Lung (tissue), 12 donors: ENCODE data around the gene POLR2L. TPM values are rescaled to one million over a fixed set of nuclear protein-coding genes. Genes with fewer than 3 reads are reported as not detected.

ENCODE experiments used
- ATAC-seq: fragments of 200-7000 bp; cut with Tn5 transposase; one replicate; pipeline ENCODE4 v1.9.1; 2020; ENCODE audit warnings: moderate number of reproducible peaks; ENCODE audit not compliant: insufficient read depth, low FRiP score
- DNase-seq, 3 donors: peaks; one replicate each; pipeline ENCODE4 v3.0.0-alpha.2; 2013 to 2017
- H3K27ac ChIP-seq, 2 donors: one replicate each; pipeline ENCODE4 v1.5.1; 2013; ENCODE audit warnings: mild to moderate bottlenecking in 2 of 2, moderate library complexity in 2 of 2, control low read depth in 1 of 2, inconsistent platforms in 1 of 2, low read depth in 1 of 2, low read length in 1 of 2
- H3K27me3 ChIP-seq, 3 donors: one replicate each; pipeline ENCODE4 v1.5.1; 2013; ENCODE audit warnings: low read length in 2 of 3; ENCODE audit not compliant: control insufficient read depth in 3 of 3, insufficient read depth in 3 of 3
- H3K36me3 ChIP-seq, 4 donors: one replicate each; pipeline ENCODE4 v1.5.1; 2013; ENCODE audit warnings: low read length in 4 of 4, mild to moderate bottlenecking in 1 of 4, moderate library complexity in 1 of 4; ENCODE audit not compliant: control insufficient read depth in 4 of 4, insufficient read depth in 4 of 4
- H3K4me1 ChIP-seq, 5 donors: one replicate each; pipeline ENCODE4 v1.5.1; 2013; ENCODE audit warnings: low read length in 5 of 5, mild to moderate bottlenecking in 2 of 5, moderate library complexity in 1 of 5; ENCODE audit not compliant: control insufficient read depth in 5 of 5, insufficient read depth in 5 of 5
- H3K4me3 ChIP-seq: one replicate; pipeline ENCODE4 v1.5.1; 2013; ENCODE audit warnings: mild to moderate bottlenecking, control low read depth, moderate library complexity
- H3K9ac ChIP-seq, 2 donors: one replicate each; pipeline ENCODE4 v1.5.1; 2013; ENCODE audit warnings: low read length in 2 of 2, control low read depth in 1 of 2; ENCODE audit not compliant: insufficient read depth in 1 of 2
- H3K9me3 ChIP-seq, 4 donors: one replicate each; pipeline ENCODE4 v1.5.1; 2013; ENCODE audit warnings: low read length in 3 of 4, mild to moderate bottlenecking in 1 of 4, moderate library complexity in 1 of 4; ENCODE audit not compliant: control insufficient read depth in 4 of 4, insufficient read depth in 3 of 4
- WGBS, 2 donors: extraction: QIAGEN DNeasy Blood & Tissue Kit; methylation state at CpG; one replicate each; pipeline ENCODE4 v1.1.7; 2013; 5-methylcytosine and 5-hydroxymethylcytosine counted together
- polyA plus RNA-seq, 2 donors: library from polyadenylated mRNA; stranded (reverse); fragments of 200-250 nt; gene quantifications; one replicate each; pipeline ENCODE4 v1.2.1, GENCODE V29; 2013
- total RNA-seq, 2 donors: library from RNA; depleted of rRNA in 1 of 2; stranded (reverse); fragments of >200 nt in 1 of 2; gene quantifications; one replicate each; pipeline ENCODE4 v1.2.1, GENCODE V29; 2014 to 2021
- TF ChIP-seq, protein P1 (sequence below): IDR thresholded peaks from 2 replicates; pipeline ENCODE4 v1.5.1; 2012; ENCODE audit warnings: mild to moderate bottlenecking; ENCODE audit errors: control extremely low read depth, extremely low read depth
- donor health status: control.
- donor health status: control.
- donor health status: Bipolar disorder and iron deficiency.
- donor health status: healthy.
- donor health status: DM: yes; HTN: yes; CAD: no.

Gene POLR2L
- total and polyA plus RNA-seq, 4 donors: 144 to 183 (median 167) TPM

GRCh38 chr11:836274-836673 lies 6.1 kb downstream of the POLR2L start:
- H3K4me3 ChIP-seq: no peak overlapping the region
- ATAC-seq (no peak), DNase-seq (no peak)
- no peak overlapping the region for H3K27ac ChIP-seq
- no peak overlapping the region for H3K9ac ChIP-seq
- WGBS, 2 donors: 93 to 96% methylated on average over 14 of the region's 14 CpGs
- H3K4me1 ChIP-seq: peaks cover 6 to 39% (median 8%) of the 10 kb centered on the region in 5 donors
- H3K9me3 ChIP-seq: no peaks in the 10 kb centered on the region
- peaks cover 0 to 5% (median 1%) of the 10 kb centered on the region in 3 donors for H3K27me3 ChIP-seq
- peaks cover 4 to 46% (median 18%) of the 10 kb centered on the region in 4 donors for H3K36me3 ChIP-seq
- TF ChIP-seq, protein P1, sequence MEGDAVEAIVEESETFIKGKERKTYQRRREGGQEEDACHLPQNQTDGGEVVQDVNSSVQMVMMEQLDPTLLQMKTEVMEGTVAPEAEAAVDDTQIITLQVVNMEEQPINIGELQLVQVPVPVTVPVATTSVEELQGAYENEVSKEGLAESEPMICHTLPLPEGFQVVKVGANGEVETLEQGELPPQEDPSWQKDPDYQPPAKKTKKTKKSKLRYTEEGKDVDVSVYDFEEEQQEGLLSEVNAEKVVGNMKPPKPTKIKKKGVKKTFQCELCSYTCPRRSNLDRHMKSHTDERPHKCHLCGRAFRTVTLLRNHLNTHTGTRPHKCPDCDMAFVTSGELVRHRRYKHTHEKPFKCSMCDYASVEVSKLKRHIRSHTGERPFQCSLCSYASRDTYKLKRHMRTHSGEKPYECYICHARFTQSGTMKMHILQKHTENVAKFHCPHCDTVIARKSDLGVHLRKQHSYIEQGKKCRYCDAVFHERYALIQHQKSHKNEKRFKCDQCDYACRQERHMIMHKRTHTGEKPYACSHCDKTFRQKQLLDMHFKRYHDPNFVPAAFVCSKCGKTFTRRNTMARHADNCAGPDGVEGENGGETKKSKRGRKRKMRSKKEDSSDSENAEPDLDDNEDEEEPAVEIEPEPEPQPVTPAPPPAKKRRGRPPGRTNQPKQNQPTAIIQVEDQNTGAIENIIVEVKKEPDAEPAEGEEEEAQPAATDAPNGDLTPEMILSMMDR: no peak

- TF ChIP-seq, protein P1: no peak
- H3K27ac ChIP-seq: peak overlapping the region; percentile 88 to 95
- H3K36me3 ChIP-seq: peaks cover 0 to 36% (median 15%) of the 10 kb centered on the region in 4 donors
- peaks cover 0 to 15% (median 6%) of the 10 kb centered on the region in 3 donors for H3K27me3 ChIP-seq
- H3K9ac ChIP-seq: no peak overlapping the region
- peak; percentile 44 for ATAC-seq
- peaks cover 0 to 46% (median 12%) of the 10 kb centered on the region in 5 donors for H3K4me1 ChIP-seq
- WGBS, 2 donors: 19 to 32% methylated on average over 30 to 31 of the region's 31 CpGs
- H3K4me3 ChIP-seq: peak overlapping the region; percentile 0
- no peaks in the 10 kb centered on the region for H3K9me3 ChIP-seq
- peak in 2 of 3 donors; percentile 37 to 50 for DNase-seq
Measured at GRCh38 chr11:834371-835316, 7.7 kb downstream of the POLR2L start.

GRCh38 chr11:833849-834311 lies 8.4 kb downstream of the POLR2L start:
- peaks cover 0 to 28% (median 14%) of the 10 kb centered on the region in 4 donors for H3K36me3 ChIP-seq
- peaks cover 0 to 54% (median 20%) of the 10 kb centered on the region in 5 donors for H3K4me1 ChIP-seq
- WGBS, 2 donors: 40 to 64% methylated on average over 9 of the region's 9 CpGs
- no peaks in the 10 kb centered on the region for H3K9me3 ChIP-seq
- H3K9ac ChIP-seq: peak overlapping the region in 1 of 2 donors; percentile 19
- peaks cover 0 to 21% (median 11%) of the 10 kb centered on the region in 3 donors for H3K27me3 ChIP-seq
- peak overlapping the region; percentile 88 to 95 for H3K27ac ChIP-seq
- peak overlapping the region; percentile 70 for H3K4me3 ChIP-seq
- no peak for ATAC-seq
- DNase-seq: no peak
- TF ChIP-seq, protein P1: no peak
